IPS DF 4.7 (cell line): ENCODE measurements around the gene FAM184B.
"Not testable (repeated sequence)": the region's sequence is repeated elsewhere in the genome, so short reads cannot be mapped to it uniquely, and the experiment has no call there.

Source experiments
- DNase-seq: peaks from one replicate; pipeline ENCODE4 v3.0.0-alpha.2; 2013; ENCODE audit warnings: low spot score; ENCODE audit errors: extremely low read depth

Gene FAM184B

GRCh38 chr4:17684648-17685047 lies 96.8 kb downstream of the FAM184B start:
- not testable (repeated sequence) for DNase-seq

- DNase-seq: no peak
Observed at GRCh38 chr4:17682222-17682566, 99.2 kb downstream of the FAM184B start.

- DNase-seq: no peak
Observed at GRCh38 chr4:17681281-17682221, 99.9 kb downstream of the FAM184B start.

GRCh38 chr4:17680559-17681280 lies 100.7 kb downstream of the FAM184B start:
- no peak for DNase-seq

- no peak for DNase-seq
Observed at GRCh38 chr4:17670423-17670822, 111.0 kb downstream of the FAM184B start.

GRCh38 chr4:17667653-17668201 lies 113.7 kb downstream of the FAM184B start:
- no peak for DNase-seq

GRCh38 chr4:17667253-17667652 lies 114.2 kb downstream of the FAM184B start:
- DNase-seq: no peak

GRCh38 chr4:17665852-17666251 lies 115.6 kb downstream of the FAM184B start:
- DNase-seq: no peak

GRCh38 chr4:17665346-17665745 lies 116.1 kb downstream of the FAM184B start:
- no peak for DNase-seq

GRCh38 chr4:17664755-17665154 lies 116.7 kb downstream of the FAM184B start:
- DNase-seq: no peak

- no peak for DNase-seq
Observed at GRCh38 chr4:17662694-17663093, 118.7 kb downstream of the FAM184B start.

GRCh38 chr4:17659196-17659595 lies 122.2 kb downstream of the FAM184B start:
- DNase-seq: not testable (repeated sequence)

- DNase-seq: no peak
Observed at GRCh38 chr4:17657849-17658248, 123.6 kb downstream of the FAM184B start.

GRCh38 chr4:17657090-17657489 lies 124.3 kb downstream of the FAM184B start:
- no peak for DNase-seq

GRCh38 chr4:17654701-17655100 lies 126.7 kb downstream of the FAM184B start:
- no peak for DNase-seq

GRCh38 chr4:17650406-17650805 lies 131.0 kb downstream of the FAM184B start:
- no peak for DNase-seq

GRCh38 chr4:17647927-17648326 lies 133.5 kb downstream of the FAM184B start:
- no peak for DNase-seq

GRCh38 chr4:17647176-17647806 lies 134.1 kb downstream of the FAM184B start:
- DNase-seq: no peak

- DNase-seq: no peak
Observed at GRCh38 chr4:17646693-17647092, 134.7 kb downstream of the FAM184B start.

- no peak for DNase-seq
Observed at GRCh38 chr4:17642398-17642783, 139.0 kb downstream of the FAM184B start.

- DNase-seq: no peak
Observed at GRCh38 chr4:17639136-17639535, 142.3 kb downstream of the FAM184B start.
